GM12801 (cell line): ENCODE measurements around the gene SLCO3A1.

Experiments
- TF ChIP-seq, protein P1 (sequence below): IDR thresholded peaks from one replicate; pipeline ENCODE4 v1.5.1; 2011; ENCODE audit warnings: control low read depth; ENCODE audit not compliant: insufficient read length; ENCODE audit errors: extremely low read depth

SLCO3A1 gene

DNA sequence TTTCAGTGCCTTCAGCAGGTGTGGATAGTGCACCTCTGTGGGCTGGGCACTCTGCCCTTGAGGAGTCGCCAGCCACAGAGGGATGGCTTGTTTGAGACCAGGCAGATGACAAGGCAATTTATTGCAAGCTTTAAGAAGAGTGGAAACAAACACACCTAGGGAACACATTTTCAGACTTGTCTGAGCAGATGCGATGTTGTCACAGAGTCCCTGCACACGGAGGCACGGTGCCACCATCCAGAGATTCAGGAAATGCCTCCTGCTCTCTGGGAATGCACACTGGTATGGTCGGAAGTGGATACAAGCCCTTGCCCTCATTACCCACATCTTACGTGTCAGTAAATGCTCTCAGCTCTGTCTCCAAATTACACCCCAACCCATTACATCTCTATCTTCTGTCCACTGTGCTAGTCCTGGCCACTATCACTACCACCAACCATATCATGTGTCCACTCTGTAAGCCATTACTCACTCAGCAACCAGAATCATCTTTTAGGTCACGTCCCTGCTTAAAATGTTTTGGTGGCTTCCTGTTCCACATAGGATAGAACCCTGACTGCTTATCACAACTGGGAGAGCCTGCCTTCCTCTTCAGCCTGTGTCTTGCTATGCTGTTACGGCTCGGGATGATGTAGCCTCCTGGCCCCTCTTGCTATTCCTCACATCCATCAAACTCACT, 196.9 kb downstream of the SLCO3A1 start:
- TF ChIP-seq, protein P1, sequence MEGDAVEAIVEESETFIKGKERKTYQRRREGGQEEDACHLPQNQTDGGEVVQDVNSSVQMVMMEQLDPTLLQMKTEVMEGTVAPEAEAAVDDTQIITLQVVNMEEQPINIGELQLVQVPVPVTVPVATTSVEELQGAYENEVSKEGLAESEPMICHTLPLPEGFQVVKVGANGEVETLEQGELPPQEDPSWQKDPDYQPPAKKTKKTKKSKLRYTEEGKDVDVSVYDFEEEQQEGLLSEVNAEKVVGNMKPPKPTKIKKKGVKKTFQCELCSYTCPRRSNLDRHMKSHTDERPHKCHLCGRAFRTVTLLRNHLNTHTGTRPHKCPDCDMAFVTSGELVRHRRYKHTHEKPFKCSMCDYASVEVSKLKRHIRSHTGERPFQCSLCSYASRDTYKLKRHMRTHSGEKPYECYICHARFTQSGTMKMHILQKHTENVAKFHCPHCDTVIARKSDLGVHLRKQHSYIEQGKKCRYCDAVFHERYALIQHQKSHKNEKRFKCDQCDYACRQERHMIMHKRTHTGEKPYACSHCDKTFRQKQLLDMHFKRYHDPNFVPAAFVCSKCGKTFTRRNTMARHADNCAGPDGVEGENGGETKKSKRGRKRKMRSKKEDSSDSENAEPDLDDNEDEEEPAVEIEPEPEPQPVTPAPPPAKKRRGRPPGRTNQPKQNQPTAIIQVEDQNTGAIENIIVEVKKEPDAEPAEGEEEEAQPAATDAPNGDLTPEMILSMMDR = no peak

DNA sequence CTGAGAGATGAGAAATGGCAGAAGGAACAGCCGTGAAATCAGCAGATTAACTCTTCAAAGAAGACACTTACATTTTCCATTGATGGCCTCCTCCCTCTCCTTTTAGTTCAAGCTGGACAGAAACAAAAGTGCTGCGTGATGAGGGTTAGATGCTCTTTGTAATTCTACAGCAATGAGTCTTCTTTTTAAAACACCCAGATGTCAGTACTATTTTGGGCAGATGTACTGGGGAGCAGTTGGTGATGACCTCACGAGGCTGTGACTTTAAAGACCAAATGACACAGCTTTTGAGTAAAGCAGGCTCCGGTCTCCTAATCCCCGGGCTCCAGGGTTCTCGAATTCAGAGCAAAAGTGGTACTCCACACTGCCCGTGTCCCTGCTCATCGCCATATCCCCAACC, 198.2 kb downstream of the SLCO3A1 start:
- TF ChIP-seq, protein P1 = no peak

DNA sequence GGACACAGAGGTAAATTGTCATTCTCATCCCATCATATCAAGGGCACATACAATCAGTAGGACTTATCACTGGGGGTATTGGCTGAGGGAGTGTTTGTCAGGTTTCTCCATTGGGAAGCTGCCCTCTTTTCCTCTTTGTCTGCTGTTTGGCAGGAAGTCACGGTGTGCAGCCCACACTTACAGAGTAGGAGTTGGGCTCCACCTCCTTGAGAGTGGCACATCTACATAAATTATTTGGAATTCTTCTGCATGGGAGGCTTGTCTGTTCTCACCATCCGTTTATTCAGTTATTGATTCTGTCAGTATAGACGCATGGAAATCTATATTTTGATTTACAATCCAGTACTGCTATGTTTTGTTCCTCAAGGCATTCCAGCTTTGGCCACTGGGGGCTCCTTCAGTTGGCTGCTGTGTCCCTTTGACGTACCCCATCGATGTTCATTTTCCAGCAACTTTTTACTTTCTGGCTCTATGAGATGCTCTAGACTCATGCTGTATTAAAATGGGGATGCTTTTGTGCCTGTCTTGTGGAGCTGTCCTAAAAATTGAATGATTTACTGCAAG, 200.3 kb downstream of the SLCO3A1 start:
- TF ChIP-seq, protein P1 = no peak

DNA sequence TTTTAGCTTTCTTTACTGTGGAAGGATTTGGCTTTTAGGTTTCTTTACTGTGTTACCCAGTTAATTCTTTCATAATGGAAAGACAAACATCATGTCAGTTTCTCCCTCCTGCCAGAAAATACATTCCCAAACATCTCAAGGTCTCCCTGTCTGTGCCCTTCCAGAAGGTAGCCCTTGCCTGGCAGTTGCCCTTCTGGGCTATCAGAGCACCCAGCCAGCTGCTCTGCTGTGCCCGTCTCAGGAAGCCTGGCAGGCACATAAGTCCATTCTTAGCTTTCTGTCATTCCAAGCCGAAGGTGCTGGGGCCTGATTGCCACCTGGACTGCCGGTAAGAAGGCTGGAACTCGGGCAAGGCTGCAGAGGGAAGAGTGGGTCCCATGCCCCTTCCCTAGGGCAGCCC, 203.4 kb downstream of the SLCO3A1 start:
- TF ChIP-seq, protein P1 = no peak

DNA sequence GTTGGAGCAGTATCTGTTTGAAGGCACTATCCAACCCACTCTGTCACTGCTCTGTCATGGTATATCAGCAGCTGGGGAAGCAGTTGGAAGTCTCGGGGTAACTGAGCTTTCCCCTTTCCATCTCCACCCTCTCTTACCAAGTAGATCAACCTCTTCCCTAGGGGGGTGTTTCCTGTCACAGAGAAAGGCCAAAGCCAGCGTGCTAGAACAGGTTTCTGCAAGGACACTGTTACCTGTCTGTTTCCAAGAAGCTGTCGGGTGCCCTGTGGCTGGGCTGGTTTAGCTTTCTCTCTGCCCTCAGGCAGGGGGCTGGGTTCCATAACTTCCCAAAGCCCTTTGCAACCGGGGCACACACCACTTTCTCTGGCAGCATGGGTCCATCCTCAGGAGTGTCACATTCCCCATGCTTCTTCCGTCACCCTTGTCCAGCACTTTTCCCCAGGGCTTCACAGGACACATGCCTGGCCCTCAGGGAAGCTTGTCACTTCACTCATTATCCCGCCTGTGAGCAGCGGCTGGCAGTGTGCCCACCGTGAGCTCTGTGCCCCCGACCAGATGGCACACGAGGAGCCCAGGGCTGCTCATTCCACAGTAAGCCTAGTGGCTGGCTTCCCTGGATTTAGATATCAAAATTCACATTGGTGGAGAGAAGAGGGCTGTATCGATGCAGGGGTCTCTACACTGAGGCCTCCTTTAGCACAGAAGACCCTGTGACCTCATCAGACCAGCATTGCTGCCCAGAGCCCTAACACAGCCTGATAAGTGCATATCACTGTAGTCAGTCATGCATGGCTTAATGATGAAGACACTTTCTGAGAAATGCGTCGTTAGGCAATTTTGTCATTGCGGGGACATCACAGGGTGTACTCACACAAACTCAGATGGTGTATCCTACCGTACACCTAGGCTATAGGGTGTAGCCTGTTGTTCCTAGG, 205.8 kb downstream of the SLCO3A1 start:
- TF ChIP-seq, protein P1 = no peak

DNA sequence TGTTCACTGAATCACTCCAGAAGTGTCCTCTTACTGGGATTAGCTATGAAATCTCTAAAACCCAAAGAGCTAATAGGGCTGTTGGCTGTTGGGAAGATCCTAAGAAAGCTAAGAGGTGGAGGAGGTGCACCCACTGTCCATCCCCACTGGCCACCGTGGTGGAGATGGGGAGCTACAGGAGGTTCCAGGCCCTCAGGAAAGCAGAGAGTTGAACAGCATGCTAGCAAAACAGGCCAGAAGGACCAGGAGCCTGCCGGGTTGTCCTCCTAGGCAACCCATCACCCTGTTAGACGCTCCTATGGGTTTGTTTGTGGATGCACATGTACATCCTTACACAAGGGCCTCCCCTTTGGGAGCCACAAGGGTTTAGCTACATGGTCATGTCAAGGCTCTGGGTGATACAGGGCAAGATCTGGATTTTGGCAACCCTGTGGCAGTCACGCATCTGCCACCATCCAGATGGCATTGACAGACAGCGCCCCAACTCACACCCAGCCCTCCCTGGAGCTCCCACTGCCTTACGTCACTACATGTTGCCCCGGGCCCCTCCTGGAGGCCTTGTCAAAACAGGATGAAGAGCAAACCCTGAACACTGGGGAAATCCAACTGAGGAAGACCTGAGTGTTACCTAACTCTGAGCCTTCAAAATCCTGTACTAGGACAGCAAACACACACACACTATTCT, 208.1 kb downstream of the SLCO3A1 start:
- TF ChIP-seq, protein P1 = no peak

DNA sequence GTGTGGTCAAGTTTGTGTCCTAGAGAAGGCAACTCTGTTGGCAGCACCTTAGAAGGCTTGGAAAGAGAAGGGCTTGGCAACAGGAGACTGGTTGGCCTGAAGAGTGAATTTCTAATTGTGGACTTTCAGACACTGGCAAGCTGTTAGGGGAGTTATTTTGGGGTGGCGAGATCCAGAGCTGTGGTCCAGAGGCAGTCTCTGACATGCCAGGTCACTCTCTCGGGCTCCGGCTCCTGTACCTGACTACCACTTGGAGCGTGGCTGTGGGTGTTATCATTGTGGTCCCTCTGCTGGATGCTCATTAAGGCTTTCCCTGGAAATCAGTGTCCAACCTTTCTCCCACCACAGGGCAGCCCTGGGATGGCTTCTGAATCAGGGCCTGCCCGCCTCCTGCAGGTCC, 209.0 kb downstream of the SLCO3A1 start:
- TF ChIP-seq, protein P1 = no peak
